ENCODE results near the gene LCN2.
"Not testable (repeated sequence)": the region's sequence is repeated elsewhere in the genome, so short reads cannot be mapped to it uniquely, and the experiment has no call there.

The LCN2 gene

GRCh38 chr9:128128836-128129590 is 20.2 kb upstream of the LCN2 start:
- no peak for FAIRE-seq

DNA sequence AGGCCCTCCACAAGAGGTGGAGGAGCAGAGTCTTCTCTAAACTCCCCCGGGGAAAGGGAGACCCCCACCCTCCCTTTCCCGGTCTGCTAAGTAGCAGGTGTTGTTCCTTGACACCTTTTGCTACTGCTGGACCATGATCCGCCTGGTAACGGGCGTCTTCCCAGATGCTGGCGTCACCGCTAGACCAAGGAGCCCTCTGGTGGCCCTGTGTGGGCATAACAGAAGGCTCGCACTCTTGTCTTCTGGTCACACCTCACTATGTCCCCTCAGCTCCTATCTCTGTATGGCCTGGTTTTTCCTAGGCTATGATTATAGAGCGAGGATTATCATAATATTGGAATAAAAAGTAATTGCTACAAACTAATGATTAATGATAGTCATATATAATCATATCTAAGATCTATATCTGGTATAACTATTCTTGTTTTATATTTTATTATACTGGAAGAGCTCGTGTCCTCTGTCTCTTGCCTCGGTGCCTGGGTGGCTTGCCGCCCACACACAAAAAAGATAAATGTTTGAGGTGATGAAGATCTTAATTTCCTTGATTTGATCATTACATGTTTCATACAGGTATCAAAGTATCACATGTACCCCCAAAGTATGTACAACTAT is 19.2 kb upstream of the LCN2 start:
- FAIRE-seq: not testable (repeated sequence)

DNA sequence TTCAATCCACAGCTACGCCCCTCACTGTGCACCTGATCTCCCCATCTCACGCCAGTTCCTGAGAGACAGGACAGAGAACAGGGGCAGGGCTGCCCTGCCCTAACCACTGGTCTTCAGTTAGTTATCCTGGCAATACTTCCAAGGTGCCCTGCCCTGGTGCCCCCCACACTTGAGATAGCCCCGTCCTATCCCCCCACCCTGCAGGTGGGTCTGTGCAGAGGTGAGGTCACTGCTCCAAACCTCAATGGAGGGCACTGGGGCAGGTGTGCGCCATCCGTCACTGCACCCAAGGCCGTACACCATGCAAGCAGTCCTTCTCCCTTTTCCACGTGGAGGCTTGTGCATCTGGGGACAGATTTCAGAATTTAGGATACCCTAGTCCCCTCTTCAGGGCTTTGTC is 18.6 kb upstream of the LCN2 start:
- FAIRE-seq: not testable (repeated sequence)

DNA sequence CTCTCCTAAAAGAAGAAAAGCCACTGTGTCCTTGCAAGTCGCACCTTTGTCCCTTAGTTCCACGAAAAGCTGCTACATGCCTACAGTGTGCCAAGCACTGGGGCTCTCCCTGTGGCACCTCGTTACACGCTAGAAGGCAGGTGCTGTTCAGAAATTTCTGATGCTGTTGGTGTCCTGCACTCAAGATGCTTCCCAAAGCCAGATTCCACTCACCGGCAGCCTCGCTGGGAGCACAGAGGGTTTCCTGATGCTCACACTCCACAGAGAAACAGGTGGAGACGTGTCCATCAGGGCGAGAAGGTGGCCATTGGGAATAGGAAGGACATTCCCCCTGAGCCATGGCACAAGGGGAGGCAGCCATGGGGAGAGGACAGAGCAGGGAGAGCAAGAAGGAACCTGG is 17.9 kb upstream of the LCN2 start:
- not testable (repeated sequence) for FAIRE-seq

DNA sequence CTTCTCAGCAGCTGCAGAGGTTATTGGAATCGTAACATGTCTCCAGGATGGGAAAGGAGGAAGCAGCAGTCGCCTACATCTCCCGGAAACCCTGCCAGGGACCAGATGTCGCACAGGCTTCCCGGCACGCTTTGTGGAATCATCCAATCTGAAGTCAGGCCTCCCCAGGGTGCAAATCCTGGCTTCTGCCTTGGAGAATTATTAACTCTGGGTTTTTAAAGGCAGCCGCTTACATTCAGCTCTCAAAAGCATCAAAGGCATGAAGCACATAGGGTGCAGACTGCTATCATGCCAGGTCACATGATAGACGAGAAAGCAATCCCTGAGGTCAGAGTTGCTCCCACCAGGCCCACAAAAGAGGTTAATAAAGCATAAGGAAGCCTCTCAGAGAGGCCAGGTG is 17.1 kb upstream of the LCN2 start:
- FAIRE-seq: not testable (repeated sequence)

- FAIRE-seq: not testable (repeated sequence)
Measured at GRCh38 chr9:128135561-128135960, 13.7 kb upstream of the LCN2 start.

- FAIRE-seq: no peak
Measured at GRCh38 chr9:128136816-128137793, 12.1 kb upstream of the LCN2 start.

DNA sequence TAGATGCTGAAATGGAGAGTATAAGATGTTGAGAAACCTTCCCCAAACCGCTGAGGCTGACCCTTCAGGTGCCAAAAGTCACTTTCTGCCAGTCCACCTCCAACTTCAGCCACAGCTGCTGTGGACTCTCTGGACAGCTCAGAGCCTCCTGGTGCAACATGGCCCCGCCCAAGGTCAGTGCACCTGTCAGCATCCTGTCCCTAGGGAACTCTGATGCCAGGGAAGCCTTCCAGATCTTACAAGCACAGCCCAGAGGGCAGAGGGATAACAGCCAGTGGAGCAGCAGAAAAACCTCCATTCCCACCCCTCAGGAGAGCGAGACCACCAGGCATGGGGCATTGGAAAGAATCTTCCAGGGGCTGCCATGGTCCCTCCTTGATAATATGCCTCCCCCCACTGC is 11.3 kb upstream of the LCN2 start:
- FAIRE-seq: no peak

DNA sequence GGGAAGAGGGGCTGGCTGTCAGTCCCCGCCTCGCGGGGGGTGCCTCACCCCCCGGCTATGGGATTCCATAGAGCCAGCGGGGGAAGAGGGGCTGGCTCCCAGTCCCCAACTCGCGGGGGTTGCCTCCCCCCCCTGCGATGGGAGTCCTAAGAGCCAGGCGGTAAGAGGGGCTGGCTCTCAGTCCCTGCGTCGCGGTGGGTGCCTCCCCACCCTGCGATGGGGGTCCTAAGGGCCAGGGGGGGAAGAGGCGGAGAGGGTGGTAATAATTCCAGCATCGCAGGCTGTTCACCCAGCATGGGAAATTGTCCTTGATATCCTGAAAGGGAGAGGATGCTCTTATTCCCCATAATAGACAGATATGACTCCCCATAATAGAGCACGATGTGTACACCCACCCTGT is 9.6 kb upstream of the LCN2 start:
- no peak for FAIRE-seq

GRCh38 chr9:128141604-128142003 is 7.6 kb upstream of the LCN2 start:
- FAIRE-seq: no peak

- FAIRE-seq: no peak
Measured at GRCh38 chr9:128142061-128142460, 7.2 kb upstream of the LCN2 start.

- no peak for FAIRE-seq
Measured at GRCh38 chr9:128142596-128142995, 6.7 kb upstream of the LCN2 start.

GRCh38 chr9:128143525-128144238 is 5.6 kb upstream of the LCN2 start:
- no peak for FAIRE-seq

DNA sequence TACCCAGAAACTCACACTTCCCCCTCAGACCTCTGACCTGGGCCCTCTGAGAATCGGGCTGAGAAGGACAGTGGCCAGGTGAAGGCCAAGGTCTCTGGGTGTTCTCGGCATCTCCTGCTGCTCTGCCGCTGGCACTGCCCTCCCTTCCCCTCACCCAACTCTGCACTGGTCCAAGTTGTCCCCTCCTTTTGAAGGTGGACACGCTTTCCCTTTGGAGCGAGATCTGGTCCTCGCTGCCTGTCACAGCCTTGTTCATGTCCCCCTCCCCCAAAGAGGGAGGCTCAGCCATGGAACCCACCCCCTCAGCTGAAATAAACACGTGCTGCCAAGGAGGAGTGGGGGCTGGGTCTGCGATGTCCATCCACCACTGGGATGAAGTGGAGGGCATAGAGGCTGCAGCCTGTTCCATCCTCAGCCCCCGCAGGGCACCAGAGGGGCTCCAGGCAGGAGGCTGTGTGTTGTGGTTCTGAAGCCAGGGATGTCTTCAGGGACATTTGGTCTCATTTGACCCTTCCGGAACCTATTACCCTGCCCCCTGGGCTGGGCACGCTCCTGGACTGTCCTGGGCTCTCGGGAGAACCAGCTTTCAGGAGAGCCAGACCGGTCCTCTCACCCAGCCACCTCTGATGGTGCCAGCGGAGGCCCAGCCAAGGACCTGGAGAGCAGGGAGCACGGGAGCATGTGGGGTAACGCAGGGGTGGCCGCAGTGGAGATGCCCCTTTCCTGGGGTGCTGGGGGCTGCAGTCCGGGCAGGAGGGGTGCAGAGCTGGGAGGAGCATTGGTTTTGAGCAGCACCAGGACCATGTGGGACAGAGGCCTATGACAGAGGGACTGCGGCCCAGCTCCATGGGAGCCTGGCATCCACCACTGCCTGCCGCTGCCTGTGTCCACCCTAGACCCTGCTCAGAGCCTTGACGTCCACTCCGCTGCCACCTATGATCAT is 4.7 kb upstream of the LCN2 start:
- FAIRE-seq: no peak

- no peak for FAIRE-seq
Measured at GRCh38 chr9:128145536-128145935, 3.7 kb upstream of the LCN2 start.

- no peak for FAIRE-seq
Measured at GRCh38 chr9:128145951-128146351, 3.3 kb upstream of the LCN2 start.

- no peak for FAIRE-seq
Measured at GRCh38 chr9:128146591-128147120, 2.6 kb upstream of the LCN2 start.

DNA sequence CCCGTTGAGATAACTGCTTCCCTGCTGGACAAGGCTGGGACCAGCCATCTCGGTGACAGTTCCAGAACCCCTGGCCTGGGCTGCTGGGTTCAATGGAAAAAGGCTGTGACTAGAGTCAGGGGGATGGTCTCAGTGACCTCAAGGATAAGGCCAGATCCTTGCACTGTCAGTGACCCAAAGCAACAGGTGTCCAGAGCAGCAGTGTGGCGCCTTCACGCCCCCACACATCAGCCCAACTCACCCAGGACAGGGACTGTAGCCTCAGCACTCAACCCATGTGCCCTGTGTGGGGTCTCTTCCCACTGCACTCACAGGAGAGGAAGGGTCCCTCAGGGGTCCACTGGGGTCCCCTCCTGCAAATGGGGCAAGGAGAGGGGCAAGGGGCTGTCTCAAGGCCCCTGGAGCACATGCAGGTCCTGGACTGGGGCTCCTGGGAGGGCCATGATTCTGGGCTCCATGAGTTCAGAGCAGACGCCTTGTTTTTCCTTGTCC is 698 bp upstream of the LCN2 start:
- no peak for FAIRE-seq

DNA sequence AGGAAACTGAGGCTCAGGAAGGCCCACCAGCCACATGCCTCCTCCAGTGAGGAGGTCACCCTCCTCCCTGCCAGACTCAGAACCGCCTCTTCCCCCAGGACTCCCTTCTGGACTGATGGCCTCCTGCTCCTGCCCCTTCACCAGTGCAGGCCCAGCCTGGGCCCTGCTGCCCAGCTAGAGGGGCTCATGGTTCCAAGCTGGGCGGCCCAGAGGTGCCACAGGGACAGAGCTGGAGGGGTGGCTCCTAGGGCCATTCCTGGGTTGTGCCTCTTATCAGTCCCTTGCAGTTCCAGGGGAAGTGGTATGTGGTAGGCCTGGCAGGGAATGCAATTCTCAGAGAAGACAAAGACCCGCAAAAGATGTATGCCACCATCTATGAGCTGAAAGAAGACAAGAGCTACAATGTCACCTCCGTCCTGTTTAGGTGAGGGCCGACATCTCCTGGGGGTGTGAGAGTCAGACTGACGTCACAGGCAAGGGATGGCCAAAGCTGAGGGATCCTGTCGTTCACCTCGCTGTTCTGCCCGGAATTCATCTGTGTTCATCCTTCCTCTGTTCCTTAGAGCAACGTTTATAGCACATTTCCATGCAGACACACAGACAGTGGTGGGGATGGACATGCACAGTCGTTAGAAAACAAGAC is 819 bp downstream of the LCN2 start:
- FAIRE-seq: no peak

GRCh38 chr9:128150594-128151308 is 1.5 kb downstream of the LCN2 start:
- FAIRE-seq: no peak
